K562 (cell line): Measurements from ENCODE around the gene C11orf98. TPM values are rescaled to one million over a fixed set of nuclear protein-coding genes. Genes with fewer than 3 reads are reported as not detected.

Experiments
- ARID4B ChIP-seq: sonication (generic); formaldehyde crosslinking; IDR thresholded peaks from 2 replicates; pipeline ENCODE4 v1.8.0; 2022; ENCODE audit warnings: mild to moderate bottlenecking, missing genetic modification reagents
- CREB3 ChIP-seq: fragments of 450-650 bp; conservative IDR thresholded peaks from 2 replicates; pipeline ENCODE4 v1.6.1; 2016; ENCODE audit warnings: missing genetic modification characterization, low read depth, mild to moderate bottlenecking, missing compliant biosample characterization, moderate library complexity
- MTA3 ChIP-seq: fragments of 450-650 bp; formaldehyde crosslinking; IDR thresholded peaks from 2 replicates; pipeline ENCODE4 v1.6.1; 2017; ENCODE audit warnings: mild to moderate bottlenecking, borderline replicate concordance
- NR2C1 ChIP-seq, 2 experiments: fragments of 450-650 bp; IDR thresholded peaks; 2 replicates each; pipeline ENCODE4 v1.6.1; 2017; ENCODE audit warnings: mild to moderate bottlenecking in 2 of 2, antibody characterized with exemption in 1 of 2, inconsistent platforms in 1 of 2, missing compliant biosample characterization in 1 of 2, missing genetic modification characterization in 1 of 2
- POLR2AphosphoS5 ChIP-seq: IDR thresholded peaks from 2 replicates; pipeline ENCODE4 v1.6.1; 2011; ENCODE audit warnings: mild to moderate bottlenecking, low read depth, low read length, moderate library complexity; ENCODE audit not compliant: control insufficient read depth, insufficient read depth
- PRDM10 ChIP-seq: fragments of 450-650 bp; IDR thresholded peaks from 2 replicates; pipeline ENCODE4 v1.6.1; 2018; ENCODE audit not compliant: partially characterized antibody
- ZKSCAN8 ChIP-seq: fragments of 200-800 bp; sonication (Bioruptor generic); IDR thresholded peaks from 2 replicates; pipeline ENCODE4 v1.6.1; 2016; ENCODE audit warnings: missing genetic modification characterization, missing compliant biosample characterization
- ZNF384 ChIP-seq: IDR thresholded peaks from 2 replicates; pipeline ENCODE4 v1.6.1; 2012; ENCODE audit warnings: low read depth, low read length, improper control_type of control experiment
- ZNF740 ChIP-seq, 3 experiments: fragments of 200-800 bp in 1 of 3; sonication (Bioruptor generic) in 1 of 3; sonication (generic) in 1 of 3; formaldehyde crosslinking in 1 of 3; IDR thresholded peaks; 2 replicates each; pipeline versions ENCODE4 v1.6.1 to v1.8.0; 2016 to 2022; ENCODE audit warnings: mild to moderate bottlenecking in 2 of 3, missing compliant biosample characterization in 2 of 3, missing genetic modification characterization in 2 of 3, missing genetic modification reagents in 1 of 3
- polyA plus RNA-seq, 8 experiments: library from polyadenylated mRNA; depleted of rRNA in 4 of 8; stranded (reverse) in 5 of 8; unstranded in 3 of 8; fragments of >200 nt; fragmentation: Nextera tagmentation in 2 of 8; fragmentation: Illumina TruSeq in 1 of 8; extraction: Ambion mirVana in 2 of 8; extraction: Trizol in 1 of 8; gene quantifications; 2 replicates each; pipeline versions ENCODE4 v1.2.1 to v1.2.3, GENCODE V29; 2011 to 2014; ENCODE audit warnings: inconsistent platforms in 1 of 8, missing spikeins in 1 of 8
- total RNA-seq, 7 experiments: library from RNA; depleted of rRNA in 6 of 7; stranded (reverse); fragments of >200 nt in 6 of 7; fragmentation: Illumina TruSeq in 2 of 7; extraction: Trizol in 2 of 7; gene quantifications; 2 replicates each; pipeline versions ENCODE4 v1.2.1 to v1.2.3, GENCODE V29; 2011 to 2021; ENCODE audit warnings: low replicate concordance in 1 of 7

The C11orf98 gene
- total and polyA plus RNA-seq, 9 of the 15 experiments (the other 6 are each of a cell fraction or from before 2014, with no cell fraction given): 103 to 352 (median 218) TPM

- TF ChIP-seq ARID4B (CRISPR knock-in tag) (0 out of 2 replicates have a peak, but pooled peaks have one; percentile 28), PRDM10 (peak; percentile 15), MTA3 (peak; percentile 12; the same call in 1 of the 2 replicates), ZNF384 (peak; percentile 67; the same call in 1 of the 2 replicates), NR2C1 (IDR thresholded peaks at IDR 0.05) (peak; percentile 65), NR2C1 (tag; IDR thresholded peaks at IDR 0.05) (peak; percentile 54; the same call in 1 of the 2 replicates), CREB3 (0 out of 2 replicates have a peak, but pooled peaks have one; percentile 31), ZKSCAN8 (CRISPR knock-in tag) (peak; percentile 90), ZNF740 (CRISPR knock-in tag; IDR thresholded peaks at IDR 0.05) (no peak), ZNF740 (tag; IDR thresholded peaks at IDR 0.05) (0 out of 4 replicates have a peak, but pooled peaks of 1 of the 2 experiments have one; percentile 39), POLR2AphosphoS5 (no peak)
These were observed 4.6 kb upstream of the C11orf98 start (continued) for GRCh38 chr11:62669420-62670161.
